AG10803 (cell line): ENCODE results near the gene RNH1.
"Not testable (repeated sequence)": the region's sequence is repeated elsewhere in the genome, so short reads cannot be mapped to it uniquely, and the experiment has no call there.

Experiments used
- DNase-seq: peaks from one replicate; pipeline ENCODE4 v3.0.0; 2010; ENCODE audit warnings: low read depth
- H3K4me3 ChIP-seq: 2 replicates; pipeline ENCODE4 v1.5.1; 2011; ENCODE audit warnings: mild to moderate bottlenecking, low read length, control low read depth
- CTCF ChIP-seq: conservative IDR thresholded peaks from 2 replicates; pipeline ENCODE4 v1.5.1; 2011; ENCODE audit warnings: mild to moderate bottlenecking, low read length, control low read depth, inconsistent platforms

The RNH1 gene

GRCh38 chr11:469684-470560 lies 37.1 kb downstream of the RNH1 start:
- peak; percentile 46 for TF ChIP-seq CTCF

GRCh38 chr11:469026-469683 lies 37.9 kb downstream of the RNH1 start:
- not testable (repeated sequence) for DNase-seq
- H3K4me3 ChIP-seq, result peak overlapping the region; percentile 54

More at GRCh38 chr11:469684-470560, 37.1 kb downstream of the RNH1 start:
- peak; percentile 82 for DNase-seq
- peak overlapping the region; percentile 54 for H3K4me3 ChIP-seq

- no peak for DNase-seq
- H3K4me3 ChIP-seq, result no peak overlapping the region
- no peak for TF ChIP-seq CTCF
Measured at GRCh38 chr11:468493-468892, 38.5 kb downstream of the RNH1 start.

GRCh38 chr11:468036-468435 lies 39.0 kb downstream of the RNH1 start:
- no peak overlapping the region for H3K4me3 ChIP-seq
- no peak for TF ChIP-seq CTCF
- no peak for DNase-seq

- DNase-seq, result no peak
- H3K4me3 ChIP-seq, result no peak overlapping the region
- no peak for TF ChIP-seq CTCF
Measured at GRCh38 chr11:465896-466530, 41.0 kb downstream of the RNH1 start.

- DNase-seq, result no peak
- H3K4me3 ChIP-seq, result no peak overlapping the region
- TF ChIP-seq CTCF, result no peak
Measured at GRCh38 chr11:464316-464715, 42.7 kb downstream of the RNH1 start.

GRCh38 chr11:462107-462890 lies 44.7 kb downstream of the RNH1 start:
- no peak for TF ChIP-seq CTCF
- H3K4me3 ChIP-seq, result no peak overlapping the region
- no peak for DNase-seq
